Neural crest cell (in vitro differentiated cells): ENCODE data around the gene CGNL1. TPM values are rescaled to one million over a fixed set of nuclear protein-coding genes. Genes with fewer than 3 reads are reported as not detected.
A peak's percentile ranks its signal among the peaks of the same experiment; 100 is the strongest.

Source experiments
- DNase-seq: peaks from one replicate; pipeline ENCODE4 v3.0.0; 2021; ENCODE audit warnings: low read depth, mixed read lengths, low spot score
- H3K27ac Mint-ChIP-seq: one replicate; pipeline ENCODE4 v1.8.0; 2021; ENCODE audit warnings: mild to moderate bottlenecking, mixed read lengths; ENCODE audit not compliant: unreplicated experiment
- H3K27me3 Mint-ChIP-seq: 2 replicates; pipeline ENCODE4 v1.8.0; 2021; ENCODE audit warnings: low read depth, mild to moderate bottlenecking, mixed read lengths
- H3K36me3 Mint-ChIP-seq: 2 replicates; pipeline ENCODE4 v1.8.0; 2021; ENCODE audit warnings: low read depth, mild to moderate bottlenecking, mixed read lengths
- H3K4me1 Mint-ChIP-seq: 2 replicates; pipeline ENCODE4 v1.8.0; 2021; ENCODE audit warnings: mixed read lengths
- H3K4me3 Mint-ChIP-seq: one replicate; pipeline ENCODE4 v1.8.0; 2021; ENCODE audit warnings: mild to moderate bottlenecking, mixed read lengths
- H3K9me3 Mint-ChIP-seq: 2 replicates; pipeline ENCODE4 v1.8.0; 2021; ENCODE audit warnings: mixed read lengths
- total RNA-seq: library from RNA; stranded (reverse); gene quantifications from 2 replicates; pipeline ENCODE4 v1.2.1, GENCODE V29; 2021
- TF ChIP-seq, protein P1 (sequence below): fragments of 200-600 bp; sonication (generic); conservative IDR thresholded peaks from 2 replicates; pipeline ENCODE4 v1.5.0; 2021; ENCODE audit warnings: antibody characterized with exemption, mild to moderate bottlenecking

The CGNL1 gene
- total RNA-seq, 1 donor from 2014 or later = 1.2 TPM

DNA sequence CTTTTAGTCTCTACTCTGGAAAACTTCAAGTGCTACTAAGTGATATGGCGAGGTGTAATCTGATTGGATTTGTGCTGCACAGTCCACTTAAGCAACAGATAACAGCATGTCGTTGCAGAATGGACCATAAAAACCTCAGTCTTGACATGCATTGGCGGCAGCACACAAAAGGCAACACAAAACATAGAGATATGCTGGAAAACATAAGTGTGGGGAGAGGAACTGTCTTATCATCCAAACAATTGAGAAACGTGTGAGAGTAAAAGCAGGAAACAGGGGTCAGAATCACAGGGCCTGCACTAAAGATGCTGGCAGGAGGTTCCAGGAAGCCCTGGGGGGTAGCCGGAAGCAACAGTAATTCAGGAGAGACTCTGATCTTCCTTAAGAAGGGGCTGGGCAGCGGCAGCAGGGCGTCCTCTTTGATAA is 82.1 kb downstream of the CGNL1 start:
- TF ChIP-seq, protein P1, sequence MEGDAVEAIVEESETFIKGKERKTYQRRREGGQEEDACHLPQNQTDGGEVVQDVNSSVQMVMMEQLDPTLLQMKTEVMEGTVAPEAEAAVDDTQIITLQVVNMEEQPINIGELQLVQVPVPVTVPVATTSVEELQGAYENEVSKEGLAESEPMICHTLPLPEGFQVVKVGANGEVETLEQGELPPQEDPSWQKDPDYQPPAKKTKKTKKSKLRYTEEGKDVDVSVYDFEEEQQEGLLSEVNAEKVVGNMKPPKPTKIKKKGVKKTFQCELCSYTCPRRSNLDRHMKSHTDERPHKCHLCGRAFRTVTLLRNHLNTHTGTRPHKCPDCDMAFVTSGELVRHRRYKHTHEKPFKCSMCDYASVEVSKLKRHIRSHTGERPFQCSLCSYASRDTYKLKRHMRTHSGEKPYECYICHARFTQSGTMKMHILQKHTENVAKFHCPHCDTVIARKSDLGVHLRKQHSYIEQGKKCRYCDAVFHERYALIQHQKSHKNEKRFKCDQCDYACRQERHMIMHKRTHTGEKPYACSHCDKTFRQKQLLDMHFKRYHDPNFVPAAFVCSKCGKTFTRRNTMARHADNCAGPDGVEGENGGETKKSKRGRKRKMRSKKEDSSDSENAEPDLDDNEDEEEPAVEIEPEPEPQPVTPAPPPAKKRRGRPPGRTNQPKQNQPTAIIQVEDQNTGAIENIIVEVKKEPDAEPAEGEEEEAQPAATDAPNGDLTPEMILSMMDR = no peak
- no peaks in the 10 kb centered on the region for H3K27me3 Mint-ChIP-seq
- no peaks in the 10 kb centered on the region for H3K4me1 Mint-ChIP-seq
- no peak overlapping the region for H3K4me3 Mint-ChIP-seq
- DNase-seq = no peak
- H3K36me3 Mint-ChIP-seq = no peaks in the 10 kb centered on the region
- H3K9me3 Mint-ChIP-seq = no peaks in the 10 kb centered on the region
- H3K27ac Mint-ChIP-seq = no peak overlapping the region

DNA sequence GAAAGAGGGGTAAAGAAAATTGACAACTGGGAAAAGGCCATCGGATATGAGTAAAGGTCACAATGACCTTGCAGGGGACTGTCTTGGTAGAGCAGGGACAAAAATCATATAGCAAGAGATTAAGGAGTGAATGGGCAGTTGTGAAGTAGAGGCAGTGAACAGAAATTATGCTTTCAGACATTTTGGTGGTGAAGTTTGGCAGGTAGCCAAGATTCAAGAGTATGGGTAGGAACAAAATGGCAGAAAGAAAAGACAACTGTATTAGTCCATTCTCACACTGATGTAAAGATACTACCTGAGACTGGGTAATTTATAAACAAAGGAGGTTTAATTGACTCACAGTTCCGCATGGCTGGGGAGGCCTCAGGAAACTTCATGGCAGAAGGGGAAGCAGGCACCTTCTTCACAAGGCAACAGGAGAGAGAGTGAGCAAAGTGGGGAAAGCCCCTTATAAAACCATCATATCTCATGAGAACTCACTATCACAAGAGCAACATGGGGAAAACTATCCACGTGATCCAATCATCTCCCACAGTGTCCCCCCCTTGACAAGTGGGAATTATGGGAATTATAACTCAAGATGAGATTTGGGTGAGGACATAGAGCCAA is 84.0 kb downstream of the CGNL1 start:
- no peak overlapping the region for H3K4me3 Mint-ChIP-seq
- H3K4me1 Mint-ChIP-seq = no peaks in the 10 kb centered on the region
- H3K27me3 Mint-ChIP-seq = no peaks in the 10 kb centered on the region

DNA sequence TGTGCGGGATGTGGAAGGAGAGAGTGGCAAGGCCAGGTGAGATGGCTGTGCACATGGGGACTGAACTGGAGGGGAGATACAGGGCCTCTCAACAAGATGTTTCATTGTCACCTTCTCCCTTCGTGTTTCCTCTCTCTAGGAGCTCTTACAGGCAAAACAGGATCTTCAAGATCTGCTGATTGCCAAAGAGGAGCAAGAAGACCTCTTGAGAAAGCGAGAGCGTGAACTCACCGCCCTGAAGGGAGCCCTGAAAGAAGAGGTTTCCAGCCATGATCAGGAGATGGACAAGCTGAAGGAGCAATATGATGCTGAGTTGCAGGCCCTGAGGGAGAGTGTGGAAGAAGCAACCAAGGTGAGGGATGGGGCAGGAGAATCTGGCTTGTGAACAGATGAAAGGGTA is 85.2 kb downstream of the CGNL1 start:
- H3K9me3 Mint-ChIP-seq = no peaks in the 10 kb centered on the region
- TF ChIP-seq, protein P1 = no peak
- no peak overlapping the region for H3K27ac Mint-ChIP-seq
- H3K27me3 Mint-ChIP-seq = no peaks in the 10 kb centered on the region
- DNase-seq = no peak
- no peaks in the 10 kb centered on the region for H3K4me1 Mint-ChIP-seq
- H3K4me3 Mint-ChIP-seq = no peak overlapping the region
- no peaks in the 10 kb centered on the region for H3K36me3 Mint-ChIP-seq

More for the DNA sequence above, 84.0 kb downstream of the CGNL1 start:
- no peaks in the 10 kb centered on the region for H3K36me3 Mint-ChIP-seq
- TF ChIP-seq, protein P1 = no peak
- H3K27ac Mint-ChIP-seq = no peak overlapping the region
- H3K9me3 Mint-ChIP-seq = no peaks in the 10 kb centered on the region
- no peak for DNase-seq

DNA sequence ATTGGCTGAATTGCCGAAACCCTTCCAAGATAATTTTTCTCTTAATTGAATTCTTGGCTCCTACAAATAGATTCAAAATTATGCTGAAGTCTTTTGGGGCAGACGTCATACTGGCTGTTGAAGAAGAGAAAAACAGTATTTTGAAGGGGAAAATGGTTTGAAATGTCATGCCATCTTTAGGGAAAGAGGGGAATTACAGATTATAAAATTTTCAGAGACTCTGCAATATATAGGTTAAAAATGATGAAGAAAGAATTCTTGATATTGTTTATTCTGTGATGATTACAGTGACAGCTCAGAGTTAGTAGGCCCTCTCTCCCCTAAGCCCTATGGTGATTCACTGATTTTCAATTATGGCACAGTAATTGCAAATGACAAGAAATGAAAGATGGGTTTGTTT is 86.1 kb downstream of the CGNL1 start:
- peak overlapping the region; percentile 4 for H3K27ac Mint-ChIP-seq
- DNase-seq = no peak
- TF ChIP-seq, protein P1 = no peak
- no peaks in the 10 kb centered on the region for H3K27me3 Mint-ChIP-seq
- no peak overlapping the region for H3K4me3 Mint-ChIP-seq
- no peaks in the 10 kb centered on the region for H3K36me3 Mint-ChIP-seq
- H3K4me1 Mint-ChIP-seq = no peaks in the 10 kb centered on the region
- no peaks in the 10 kb centered on the region for H3K9me3 Mint-ChIP-seq

DNA sequence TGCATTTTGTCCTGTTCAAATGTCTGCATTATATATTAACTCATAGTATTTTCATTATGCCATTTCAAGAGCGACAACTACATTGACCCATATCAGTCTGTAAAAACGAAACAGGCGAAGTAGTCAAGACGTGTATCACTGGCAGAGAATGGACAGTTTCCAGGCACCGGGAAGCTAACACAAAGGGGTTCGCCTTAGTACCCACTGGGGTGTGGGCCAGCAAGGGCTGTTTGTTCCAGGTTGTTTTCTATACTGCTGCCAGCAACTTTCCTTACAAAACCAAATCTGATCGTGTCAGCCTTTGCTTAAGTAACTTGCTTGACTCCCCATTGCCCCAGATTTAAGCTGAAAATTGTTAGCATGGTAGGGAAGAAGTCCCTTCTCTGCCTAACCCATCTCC is 87.1 kb downstream of the CGNL1 start:
- Mint-ChIP-seq H3K9me3 (no peaks in the 10 kb centered on the region), H3K36me3 (no peaks in the 10 kb centered on the region), H3K4me3 (no peak overlapping the region), H3K4me1 (no peaks in the 10 kb centered on the region), H3K27ac (no peak overlapping the region), H3K27me3 (no peaks in the 10 kb centered on the region)
- TF ChIP-seq, protein P1 = no peak
- DNase-seq = no peak
